DMS79 treated with DMSO at 0.1 percent for 48 hours (cell line): ENCODE measurements around the gene RAB26.
A peak's percentile ranks its signal among the peaks of the same experiment; 100 is the strongest.
"Not testable (repeated sequence)": the region's sequence is repeated elsewhere in the genome, so short reads cannot be mapped to it uniquely, and the experiment has no call there.

Source experiments
- DNase-seq: peaks from one replicate; lab custom pipeline; 2025; lab: John Stamatoyannopoulos, UW

The RAB26 gene

GRCh38 chr16:2147981-2148671 is at the start of gene RAB26:
TSS of gene RAB26 (plus strand) at chr16:2148625. CDS start at chr16:2148784, 159 bp downstream.
- peak; percentile 72 for DNase-seq

- not testable (repeated sequence) for DNase-seq
Measured at GRCh38 chr16:2101581-2101980, 46.8 kb upstream of the RAB26 start.

- DNase-seq = no peak
Measured at GRCh38 chr16:2102471-2102870, 46.0 kb upstream of the RAB26 start.

DNA sequence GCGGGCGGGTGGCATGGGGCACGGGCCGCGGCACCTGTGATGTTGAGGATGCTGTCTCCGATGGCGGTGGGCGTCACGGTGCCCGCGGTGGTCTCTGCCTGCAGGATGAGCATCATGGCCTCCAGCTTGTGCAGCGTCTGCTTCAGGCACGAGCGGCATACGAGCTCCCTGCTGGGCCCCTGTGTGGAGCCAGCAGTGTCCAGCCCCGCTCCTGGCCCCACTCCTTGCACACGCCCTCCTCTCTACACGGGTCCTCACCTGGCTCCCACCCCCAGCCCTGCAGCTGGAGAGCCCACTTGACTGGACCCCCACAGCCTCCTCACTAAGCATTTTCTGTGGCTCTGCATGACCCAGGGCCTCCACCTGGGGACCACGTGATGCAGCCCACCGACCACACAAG is 44.0 kb upstream of the RAB26 start:
- peak; percentile 23 for DNase-seq

- not testable (repeated sequence) for DNase-seq
Measured at GRCh38 chr16:2105291-2105690, 43.1 kb upstream of the RAB26 start.

DNA sequence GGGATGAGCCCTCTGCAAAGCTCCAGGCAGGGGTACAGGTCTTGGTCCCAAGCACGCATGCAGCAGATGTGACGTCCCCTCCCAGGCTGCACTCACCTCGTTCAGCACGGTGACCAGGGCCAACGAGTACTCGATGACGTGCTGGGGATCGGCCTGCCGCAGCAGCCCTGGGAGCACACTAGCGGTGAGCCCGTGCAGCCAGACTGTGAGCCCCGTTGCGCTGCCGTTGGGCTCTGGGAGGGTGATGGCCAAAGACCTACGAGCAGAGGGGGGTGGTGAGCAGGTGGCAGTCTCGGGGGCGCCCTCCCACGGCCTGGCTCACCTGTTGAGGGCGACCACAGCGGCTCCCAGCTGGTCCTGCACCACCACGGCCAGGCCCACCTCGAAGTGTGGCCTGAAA is 42.7 kb upstream of the RAB26 start:
- DNase-seq = not testable (repeated sequence)

GRCh38 chr16:2106211-2106610 is 42.2 kb upstream of the RAB26 start:
- DNase-seq = not testable (repeated sequence)

GRCh38 chr16:2107121-2107790 is 41.2 kb upstream of the RAB26 start:
- not testable (repeated sequence) for DNase-seq

DNA sequence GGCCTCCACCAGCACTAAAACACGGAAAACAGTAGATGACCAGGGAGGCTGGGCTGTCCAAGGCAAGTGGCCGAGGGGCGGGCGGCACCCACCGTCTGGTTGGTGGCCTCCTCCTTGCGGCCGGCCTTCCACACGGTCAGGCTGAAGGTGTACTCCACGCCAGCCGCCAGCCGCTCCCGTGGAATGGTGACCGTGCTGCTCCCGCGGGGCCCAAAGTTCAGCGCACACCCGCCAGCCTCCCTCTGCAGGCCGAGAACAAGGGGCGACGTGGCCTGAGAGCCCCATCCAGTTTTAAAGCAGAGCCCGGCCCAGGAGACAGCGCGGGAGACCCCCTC is 40.7 kb upstream of the RAB26 start:
- DNase-seq = not testable (repeated sequence)

DNA sequence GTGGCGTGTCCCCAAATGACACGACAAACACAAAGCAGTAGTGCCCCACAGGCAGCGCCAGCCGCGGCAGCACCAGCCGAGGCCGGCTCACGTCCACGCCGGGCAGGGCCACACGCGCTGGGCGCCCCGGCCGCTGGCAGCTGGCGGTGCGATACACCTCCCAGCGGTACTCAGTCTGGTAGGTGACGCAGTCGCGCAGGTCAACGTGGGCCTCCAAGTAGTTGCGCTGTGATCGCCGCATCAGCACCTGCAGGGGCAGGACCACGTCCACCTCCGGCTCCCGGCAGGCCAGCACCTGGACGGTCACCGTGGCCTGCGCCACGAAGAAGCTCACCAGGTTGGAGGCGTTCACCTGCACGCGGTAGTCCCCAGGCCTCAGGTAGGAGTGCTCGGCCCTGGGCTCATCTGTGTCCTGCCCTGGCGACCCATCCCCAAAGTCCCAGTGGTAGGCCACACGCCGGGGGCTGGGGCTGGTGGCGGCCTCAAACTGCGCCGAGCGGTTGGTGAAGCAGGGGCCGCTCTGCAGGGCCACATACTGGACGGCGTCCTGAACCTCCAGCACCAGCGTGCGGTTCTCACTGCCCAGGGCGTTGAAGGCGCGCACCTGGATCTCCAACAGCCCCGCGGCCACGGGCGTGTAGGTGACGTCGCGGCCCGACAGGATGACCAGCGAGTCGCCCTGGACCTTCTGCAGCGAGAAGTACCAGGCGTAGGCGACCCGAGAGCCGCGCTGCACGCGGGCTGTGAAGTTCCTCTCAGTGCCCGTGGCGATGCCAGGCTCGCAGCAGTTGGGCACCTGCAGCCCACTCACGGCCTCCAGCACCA is 39.8 kb upstream of the RAB26 start:
- not testable (repeated sequence) for DNase-seq

GRCh38 chr16:2109271-2109580 is 39.2 kb upstream of the RAB26 start:
- DNase-seq = not testable (repeated sequence)

- not testable (repeated sequence) for DNase-seq
Measured at GRCh38 chr16:2109872-2110271, 38.6 kb upstream of the RAB26 start.

DNA sequence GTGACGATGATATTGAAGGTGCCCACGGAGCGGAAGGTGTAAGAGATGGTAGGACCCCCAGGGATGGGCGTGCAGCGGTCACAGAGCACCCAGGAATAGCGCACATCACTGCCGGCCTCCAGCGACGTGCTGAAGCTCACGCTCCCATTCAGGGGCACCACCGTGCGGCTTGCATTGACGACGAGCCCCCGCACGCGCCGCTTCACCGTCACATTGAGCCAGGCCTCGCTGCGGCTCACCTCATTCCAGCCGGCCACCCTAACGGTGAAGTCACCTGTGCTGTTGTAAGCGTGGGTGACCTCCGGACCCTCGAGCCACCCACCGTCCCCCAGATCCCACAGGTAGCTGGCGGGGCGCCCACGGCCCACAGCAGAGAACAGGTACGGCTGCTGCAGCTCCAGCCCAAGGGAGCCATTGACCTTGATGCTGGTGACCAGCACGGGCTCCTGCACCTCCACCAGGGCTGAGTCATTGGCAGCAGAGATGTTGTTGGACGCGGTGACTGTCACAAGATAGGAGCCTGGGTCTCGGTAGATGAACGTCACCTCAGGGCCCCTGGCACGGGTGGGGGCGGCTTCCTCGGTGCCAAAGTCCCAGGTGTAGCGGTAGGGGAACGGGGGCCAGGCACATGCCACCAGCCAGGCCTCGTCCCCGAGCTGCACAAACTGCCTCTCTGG is 38.0 kb upstream of the RAB26 start:
- not testable (repeated sequence) for DNase-seq

DNA sequence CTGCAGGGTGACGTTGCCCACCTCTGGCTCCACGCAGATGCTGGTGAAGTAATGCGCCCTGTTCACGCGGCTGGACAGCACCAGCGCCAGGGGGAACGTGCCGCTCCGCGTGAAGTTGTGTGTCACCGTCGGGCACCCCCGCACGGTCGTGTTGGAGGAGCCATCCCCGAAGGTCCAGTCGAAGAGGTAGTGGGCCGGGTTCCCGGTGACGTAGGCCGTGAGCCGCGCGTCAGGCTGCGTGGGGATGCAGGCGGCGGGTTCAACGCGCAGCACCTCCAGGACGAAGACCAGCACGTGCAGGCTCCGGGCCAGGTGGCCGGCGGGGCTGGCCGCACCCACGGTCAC is 37.4 kb upstream of the RAB26 start:
- DNase-seq = not testable (repeated sequence)

GRCh38 chr16:2111412-2112335 is 36.8 kb upstream of the RAB26 start:
- DNase-seq = not testable (repeated sequence)

- DNase-seq = not testable (repeated sequence)
Measured at GRCh38 chr16:2112539-2113106, 35.8 kb upstream of the RAB26 start.

DNA sequence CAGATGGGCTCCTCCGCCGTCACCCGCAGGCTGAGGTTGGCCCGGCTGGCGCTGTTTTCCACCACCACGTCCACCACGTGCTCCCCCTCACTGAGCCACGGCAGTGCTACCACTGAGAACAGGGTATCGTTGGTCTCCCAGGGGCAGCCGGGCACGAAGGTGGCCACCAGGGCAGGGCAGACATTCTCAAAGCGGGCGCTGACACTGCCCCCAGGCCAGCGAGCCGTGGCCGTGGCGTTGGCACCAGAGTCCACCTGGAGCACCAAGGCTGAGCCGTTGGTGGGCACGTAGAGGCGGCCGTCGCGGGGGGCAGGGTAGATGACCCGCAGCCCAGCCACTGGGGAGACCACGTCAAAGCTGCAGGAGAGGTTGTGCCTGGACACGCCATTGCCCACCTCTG is 34.2 kb upstream of the RAB26 start:
- DNase-seq = not testable (repeated sequence)

DNA sequence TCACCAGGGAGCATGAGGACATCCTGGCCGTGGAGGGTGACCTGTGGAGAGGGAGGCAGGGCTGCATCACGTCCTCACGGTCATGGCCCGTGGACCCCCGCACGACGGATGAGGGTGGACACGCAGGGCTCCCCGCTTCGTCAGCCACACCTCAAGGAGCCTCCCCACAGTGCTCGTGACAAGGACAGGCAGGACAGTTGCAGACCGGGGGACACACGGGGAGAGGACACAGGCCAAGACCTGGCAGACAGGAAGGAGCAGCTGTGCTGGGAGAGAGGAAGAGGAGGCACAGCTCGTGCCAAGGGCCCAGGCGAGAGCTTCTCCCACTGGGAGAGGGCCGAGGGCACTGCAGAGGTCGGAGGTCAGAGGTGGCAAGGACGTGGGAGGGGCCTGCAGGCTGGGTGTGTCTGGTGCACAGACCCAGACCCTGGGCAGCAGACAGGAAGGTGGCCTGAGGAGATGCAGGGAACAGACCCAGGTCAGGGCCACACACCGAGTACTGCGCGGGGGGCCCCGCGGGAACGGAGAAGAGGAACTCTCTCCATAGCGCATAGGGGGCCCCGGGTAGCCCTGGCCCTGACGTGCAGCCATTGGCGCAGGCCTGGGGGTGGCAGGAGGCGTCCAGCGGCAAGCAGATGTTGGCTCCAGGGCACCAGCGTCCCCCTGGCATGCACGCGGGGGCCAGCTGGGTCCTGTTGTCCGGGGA is 33.4 kb upstream of the RAB26 start:
- DNase-seq = not testable (repeated sequence)

DNA sequence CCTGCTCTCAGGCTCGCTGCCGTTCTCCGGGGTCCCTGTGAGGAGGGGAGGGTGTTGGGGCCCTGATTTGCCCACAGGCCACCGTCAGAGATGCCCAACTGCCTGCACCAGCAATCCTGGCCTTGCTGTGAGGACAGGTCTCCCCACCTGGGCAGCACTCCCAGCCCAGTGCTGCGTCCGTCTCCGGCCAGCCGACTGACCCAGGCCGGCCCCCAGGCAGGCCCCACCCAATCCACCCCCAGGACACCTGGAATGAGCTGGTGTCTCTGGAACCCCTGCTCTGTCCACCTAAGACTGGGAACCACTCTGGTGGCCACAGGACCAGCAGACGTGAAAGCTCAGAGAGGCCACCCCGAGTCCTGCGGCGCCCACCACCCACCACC is 32.8 kb upstream of the RAB26 start:
- no peak for DNase-seq

- DNase-seq = not testable (repeated sequence)
Measured at GRCh38 chr16:2116428-2116827, 32.0 kb upstream of the RAB26 start.
